HEK293 (cell line): ENCODE measurements around the gene C1orf21.

Experiments
- CTCF ChIA-PET: fragments of 350-600 bp; formaldehyde crosslinking; extraction: SDS; loops from one replicate; lab custom pipeline; 2021; ENCODE audit warnings: antibody characterized with exemption; lab: Yijun Ruan, JAX
- POLR2A ChIA-PET: fragments of 300-600 bp; formaldehyde crosslinking; extraction: SDS; loops from one replicate; lab custom pipeline; 2020; ENCODE audit warnings: antibody characterized with exemption, inconsistent platforms; lab: Yijun Ruan, JAX
- H3K27ac ChIP-seq: fragments of 200-500 bp; sonication (Bioruptor generic); 2 replicates; pipeline ENCODE4 v1.5.1; 2014; ENCODE audit warnings: low read depth, low read length, control low read depth, inconsistent platforms; ENCODE audit errors: extremely low read depth
- H3K36me3 ChIP-seq, 2 experiments: fragments of 200-500 bp in 1 of 2; sonication (Bioruptor generic) in 1 of 2; 1 replicate in 1 of 2; 2 replicates in 1 of 2; pipeline ENCODE4 v1.5.1; 2014 to 2017; ENCODE audit warnings: inconsistent platforms in 2 of 2, low read length in 2 of 2; ENCODE audit not compliant: control insufficient read depth in 2 of 2, insufficient read depth in 1 of 2
- H3K4me1 ChIP-seq: fragments of 200-500 bp; sonication (Bioruptor generic); 2 replicates; pipeline ENCODE4 v1.5.1; 2014; ENCODE audit warnings: mild to moderate bottlenecking, low read length, inconsistent platforms; ENCODE audit not compliant: control insufficient read depth, insufficient read depth
- H3K4me3 ChIP-seq: 2 replicates; pipeline ENCODE4 v1.5.1; 2011; ENCODE audit warnings: low read depth, mild to moderate bottlenecking, control low read depth, low read length, moderate library complexity
- H3K9me3 ChIP-seq: fragments of 200-500 bp; sonication (Bioruptor generic); 2 replicates; pipeline ENCODE4 v1.5.1; 2014; ENCODE audit warnings: low read depth, low read length, inconsistent platforms; ENCODE audit not compliant: control insufficient read depth, insufficient read depth
- BCL11B ChIP-seq: fragments of 450-650 bp; formaldehyde crosslinking; IDR thresholded peaks from 2 replicates; pipeline ENCODE4 v1.5.1; 2016; ENCODE audit warnings: low read depth, missing biosample characterization, missing genetic modification characterization
- EGR2 ChIP-seq: fragments of 450-650 bp; formaldehyde crosslinking; IDR thresholded peaks from 2 replicates; pipeline ENCODE4 v1.5.1; 2016; ENCODE audit warnings: low read depth, missing biosample characterization, missing genetic modification characterization
- KLF9 ChIP-seq: fragments of 450-650 bp; formaldehyde crosslinking; IDR thresholded peaks from 2 replicates; pipeline ENCODE4 v1.5.1; 2016; ENCODE audit warnings: missing biosample characterization, missing genetic modification characterization, low read depth
- MEIS1 ChIP-seq: sonication (generic); formaldehyde crosslinking; IDR thresholded peaks from 2 replicates; pipeline ENCODE4 v1.8.1; 2022; ENCODE audit warnings: missing genetic modification reagents, mild to moderate bottlenecking, borderline replicate concordance
- ZFP37 ChIP-seq: fragments of 450-650 bp; formaldehyde crosslinking; IDR thresholded peaks from 2 replicates; pipeline ENCODE4 v1.5.1; 2016; ENCODE audit warnings: missing biosample characterization, missing genetic modification characterization
- ZNF146 ChIP-seq: fragments of 450-650 bp; formaldehyde crosslinking; IDR thresholded peaks from 2 replicates; pipeline ENCODE4 v1.5.1; 2016; ENCODE audit warnings: missing biosample characterization, missing genetic modification characterization
- ZNF335 ChIP-seq: fragments of 450-650 bp; formaldehyde crosslinking; conservative IDR thresholded peaks from 2 replicates; pipeline ENCODE4 v1.5.1; 2016; ENCODE audit warnings: missing biosample characterization, missing genetic modification characterization
- ZNF426 ChIP-seq: fragments of 450-650 bp; formaldehyde crosslinking; IDR thresholded peaks from 2 replicates; pipeline ENCODE4 v1.5.1; 2017; ENCODE audit warnings: missing biosample characterization, missing genetic modification characterization, mild to moderate bottlenecking, inconsistent platforms, moderate library complexity
- ZNF549 ChIP-seq: fragments of 450-650 bp; IDR thresholded peaks from 2 replicates; pipeline ENCODE4 v1.5.1; 2018; ENCODE audit warnings: missing biosample characterization, missing genetic modification characterization, mild to moderate bottlenecking, inconsistent platforms, moderate library complexity
- ZNF596 ChIP-seq: fragments of 450-650 bp; IDR thresholded peaks from 2 replicates; pipeline ENCODE4 v1.5.0; 2018; ENCODE audit warnings: missing biosample characterization, mild to moderate bottlenecking, missing genetic modification characterization, moderate library complexity
- ZNF629 ChIP-seq: fragments of 450-650 bp; formaldehyde crosslinking; IDR thresholded peaks from 2 replicates; pipeline ENCODE4 v1.5.1; 2017; ENCODE audit warnings: missing biosample characterization, missing genetic modification characterization
- ZNF677 ChIP-seq: fragments of 450-650 bp; IDR thresholded peaks from 2 replicates; pipeline ENCODE4 v1.5.0; 2018; ENCODE audit warnings: missing biosample characterization, mild to moderate bottlenecking, missing genetic modification characterization, moderate library complexity
- TF ChIP-seq, protein P1 (sequence below): fragments of 450-650 bp; formaldehyde crosslinking; IDR thresholded peaks from 2 replicates; pipeline ENCODE4 v1.5.1; 2016; ENCODE audit warnings: missing biosample characterization, missing genetic modification characterization
- TF ChIP-seq, protein P2 (sequence below): fragments of 450-650 bp; formaldehyde crosslinking; IDR thresholded peaks from 2 replicates; pipeline ENCODE4 v1.5.1; 2017; ENCODE audit warnings: missing biosample characterization, missing genetic modification characterization
- TF ChIP-seq, protein P3 (sequence below): fragments of 450-650 bp; IDR thresholded peaks from 2 replicates; pipeline ENCODE4 v1.5.1; 2018; ENCODE audit warnings: missing biosample characterization, mild to moderate bottlenecking, missing genetic modification characterization
- TF ChIP-seq, protein P4 (sequence below): fragments of 450-650 bp; formaldehyde crosslinking; IDR thresholded peaks from 2 replicates; pipeline ENCODE4 v1.5.1; 2016; ENCODE audit warnings: missing biosample characterization, missing genetic modification characterization, borderline replicate concordance

C1orf21 gene

DNA sequence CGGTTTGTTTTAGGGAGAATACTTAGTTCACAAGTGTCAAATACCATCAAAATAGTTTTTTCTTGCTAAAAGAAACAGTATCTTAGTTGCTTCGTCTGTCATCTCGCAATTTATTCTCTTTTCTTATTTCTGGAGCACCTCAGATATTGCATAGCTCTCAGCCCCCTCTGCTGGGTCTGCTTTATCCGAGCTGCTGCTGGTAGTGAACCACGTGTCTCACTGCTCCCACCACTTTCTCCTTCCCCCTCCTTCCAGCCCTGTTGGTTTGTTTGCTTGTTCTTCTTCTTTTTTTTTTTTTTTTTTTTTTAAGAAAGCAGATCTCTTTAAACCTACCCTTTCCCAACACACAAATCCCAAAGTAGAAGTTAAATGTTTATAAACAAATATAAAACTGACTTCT lies 197.0 kb downstream of the C1orf21 start:
- H3K9me3 ChIP-seq, result no peaks in the 10 kb centered on the region; the same call in 1 of the 2 replicates
- H3K4me3 ChIP-seq, result no peak overlapping the region
- H3K27ac ChIP-seq, result no peak overlapping the region
- CTCF ChIA-PET, result no interaction called here
- no peaks in the 10 kb centered on the region for H3K4me1 ChIP-seq
- H3K36me3 ChIP-seq, result no peaks in the 10 kb centered on the region
- TF ChIP-seq, protein P1, sequence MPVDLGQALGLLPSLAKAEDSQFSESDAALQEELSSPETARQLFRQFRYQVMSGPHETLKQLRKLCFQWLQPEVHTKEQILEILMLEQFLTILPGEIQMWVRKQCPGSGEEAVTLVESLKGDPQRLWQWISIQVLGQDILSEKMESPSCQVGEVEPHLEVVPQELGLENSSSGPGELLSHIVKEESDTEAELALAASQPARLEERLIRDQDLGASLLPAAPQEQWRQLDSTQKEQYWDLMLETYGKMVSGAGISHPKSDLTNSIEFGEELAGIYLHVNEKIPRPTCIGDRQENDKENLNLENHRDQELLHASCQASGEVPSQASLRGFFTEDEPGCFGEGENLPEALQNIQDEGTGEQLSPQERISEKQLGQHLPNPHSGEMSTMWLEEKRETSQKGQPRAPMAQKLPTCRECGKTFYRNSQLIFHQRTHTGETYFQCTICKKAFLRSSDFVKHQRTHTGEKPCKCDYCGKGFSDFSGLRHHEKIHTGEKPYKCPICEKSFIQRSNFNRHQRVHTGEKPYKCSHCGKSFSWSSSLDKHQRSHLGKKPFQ (tag by site-specific recombination), result no peak
- TF ChIP-seq ZNF629 (tag by site-specific recombination) (no peak), MEIS1 (CRISPR knock-in tag) (no peak), ZNF335 (tag by site-specific recombination) (no peak), ZNF549 (tag by site-specific recombination) (no peak), ZNF677 (tag by site-specific recombination) (no peak), ZNF596 (tag by site-specific recombination) (no peak), KLF9 (tag by site-specific recombination) (no peak), ZNF426 (tag by site-specific recombination) (no peak), BCL11B (tag by site-specific recombination) (no peak), EGR2 (no peak), ZNF146 (no peak), ZFP37 (tag by site-specific recombination) (no peak)
- TF ChIP-seq, protein P2, sequence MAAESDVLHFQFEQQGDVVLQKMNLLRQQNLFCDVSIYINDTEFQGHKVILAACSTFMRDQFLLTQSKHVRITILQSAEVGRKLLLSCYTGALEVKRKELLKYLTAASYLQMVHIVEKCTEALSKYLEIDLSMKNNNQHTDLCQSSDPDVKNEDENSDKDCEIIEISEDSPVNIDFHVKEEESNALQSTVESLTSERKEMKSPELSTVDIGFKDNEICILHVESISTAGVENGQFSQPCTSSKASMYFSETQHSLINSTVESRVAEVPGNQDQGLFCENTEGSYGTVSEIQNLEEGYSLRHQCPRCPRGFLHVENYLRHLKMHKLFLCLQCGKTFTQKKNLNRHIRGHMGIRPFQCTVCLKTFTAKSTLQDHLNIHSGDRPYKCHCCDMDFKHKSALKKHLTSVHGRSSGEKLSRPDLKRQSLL (tag by site-specific recombination), result no peak
- TF ChIP-seq, protein P3, sequence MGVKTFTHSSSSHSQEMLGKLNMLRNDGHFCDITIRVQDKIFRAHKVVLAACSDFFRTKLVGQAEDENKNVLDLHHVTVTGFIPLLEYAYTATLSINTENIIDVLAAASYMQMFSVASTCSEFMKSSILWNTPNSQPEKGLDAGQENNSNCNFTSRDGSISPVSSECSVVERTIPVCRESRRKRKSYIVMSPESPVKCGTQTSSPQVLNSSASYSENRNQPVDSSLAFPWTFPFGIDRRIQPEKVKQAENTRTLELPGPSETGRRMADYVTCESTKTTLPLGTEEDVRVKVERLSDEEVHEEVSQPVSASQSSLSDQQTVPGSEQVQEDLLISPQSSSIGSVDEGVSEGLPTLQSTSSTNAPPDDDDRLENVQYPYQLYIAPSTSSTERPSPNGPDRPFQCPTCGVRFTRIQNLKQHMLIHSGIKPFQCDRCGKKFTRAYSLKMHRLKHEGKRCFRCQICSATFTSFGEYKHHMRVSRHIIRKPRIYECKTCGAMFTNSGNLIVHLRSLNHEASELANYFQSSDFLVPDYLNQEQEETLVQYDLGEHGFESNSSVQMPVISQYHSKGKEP (tag by site-specific recombination), result no peak
- TF ChIP-seq, protein P4, sequence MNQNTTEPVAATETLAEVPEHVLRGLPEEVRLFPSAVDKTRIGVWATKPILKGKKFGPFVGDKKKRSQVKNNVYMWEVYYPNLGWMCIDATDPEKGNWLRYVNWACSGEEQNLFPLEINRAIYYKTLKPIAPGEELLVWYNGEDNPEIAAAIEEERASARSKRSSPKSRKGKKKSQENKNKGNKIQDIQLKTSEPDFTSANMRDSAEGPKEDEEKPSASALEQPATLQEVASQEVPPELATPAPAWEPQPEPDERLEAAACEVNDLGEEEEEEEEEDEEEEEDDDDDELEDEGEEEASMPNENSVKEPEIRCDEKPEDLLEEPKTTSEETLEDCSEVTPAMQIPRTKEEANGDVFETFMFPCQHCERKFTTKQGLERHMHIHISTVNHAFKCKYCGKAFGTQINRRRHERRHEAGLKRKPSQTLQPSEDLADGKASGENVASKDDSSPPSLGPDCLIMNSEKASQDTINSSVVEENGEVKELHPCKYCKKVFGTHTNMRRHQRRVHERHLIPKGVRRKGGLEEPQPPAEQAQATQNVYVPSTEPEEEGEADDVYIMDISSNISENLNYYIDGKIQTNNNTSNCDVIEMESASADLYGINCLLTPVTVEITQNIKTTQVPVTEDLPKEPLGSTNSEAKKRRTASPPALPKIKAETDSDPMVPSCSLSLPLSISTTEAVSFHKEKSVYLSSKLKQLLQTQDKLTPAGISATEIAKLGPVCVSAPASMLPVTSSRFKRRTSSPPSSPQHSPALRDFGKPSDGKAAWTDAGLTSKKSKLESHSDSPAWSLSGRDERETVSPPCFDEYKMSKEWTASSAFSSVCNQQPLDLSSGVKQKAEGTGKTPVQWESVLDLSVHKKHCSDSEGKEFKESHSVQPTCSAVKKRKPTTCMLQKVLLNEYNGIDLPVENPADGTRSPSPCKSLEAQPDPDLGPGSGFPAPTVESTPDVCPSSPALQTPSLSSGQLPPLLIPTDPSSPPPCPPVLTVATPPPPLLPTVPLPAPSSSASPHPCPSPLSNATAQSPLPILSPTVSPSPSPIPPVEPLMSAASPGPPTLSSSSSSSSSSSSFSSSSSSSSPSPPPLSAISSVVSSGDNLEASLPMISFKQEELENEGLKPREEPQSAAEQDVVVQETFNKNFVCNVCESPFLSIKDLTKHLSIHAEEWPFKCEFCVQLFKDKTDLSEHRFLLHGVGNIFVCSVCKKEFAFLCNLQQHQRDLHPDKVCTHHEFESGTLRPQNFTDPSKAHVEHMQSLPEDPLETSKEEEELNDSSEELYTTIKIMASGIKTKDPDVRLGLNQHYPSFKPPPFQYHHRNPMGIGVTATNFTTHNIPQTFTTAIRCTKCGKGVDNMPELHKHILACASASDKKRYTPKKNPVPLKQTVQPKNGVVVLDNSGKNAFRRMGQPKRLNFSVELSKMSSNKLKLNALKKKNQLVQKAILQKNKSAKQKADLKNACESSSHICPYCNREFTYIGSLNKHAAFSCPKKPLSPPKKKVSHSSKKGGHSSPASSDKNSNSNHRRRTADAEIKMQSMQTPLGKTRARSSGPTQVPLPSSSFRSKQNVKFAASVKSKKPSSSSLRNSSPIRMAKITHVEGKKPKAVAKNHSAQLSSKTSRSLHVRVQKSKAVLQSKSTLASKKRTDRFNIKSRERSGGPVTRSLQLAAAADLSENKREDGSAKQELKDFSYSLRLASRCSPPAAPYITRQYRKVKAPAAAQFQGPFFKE (tag by site-specific recombination), result no peak
- POLR2A ChIA-PET, result no interaction called here
